ENCODE measurements around the gene RTKN. TPM values are rescaled to one million over a fixed set of nuclear protein-coding genes. Genes with fewer than 3 reads are reported as not detected.

RTKN gene
- polyA plus RNA-seq, 2 of the 4 experiments (the other 2 are of a cell fraction) = 15.1 to 20.1 TPM

- TF ChIP-seq HES2 (IDR thresholded peaks at IDR 0.05) (no peak), ZFP36 (IDR thresholded peaks at IDR 0.05; ENCODE audit: borderline replicate concordance, partially characterized antibody) (no peak), EP300 (IDR thresholded peaks at IDR 0.05) (no peak), EHMT2 (IDR thresholded peaks at IDR 0.05; ENCODE audit: low read depth) (no peak), EHF (CRISPR knock-in tag; IDR thresholded peaks at IDR 0.05) (no peak), JUNB (IDR thresholded peaks at IDR 0.05) (no peak), TFCP2L1 (CRISPR knock-in tag; IDR thresholded peaks at IDR 0.05) (no peak), USF2 (IDR thresholded peaks at IDR 0.05) (no peak), RARB (CRISPR knock-in tag; IDR thresholded peaks at IDR 0.05) (no peak), CEBPB (IDR thresholded peaks at IDR 0.05) (no peak), FOXS1 (CRISPR knock-in tag; IDR thresholded peaks at IDR 0.05) (no peak), MAFK (IDR thresholded peaks at IDR 0.05; ENCODE audit: partially characterized antibody) (no peak), ESRRA (IDR thresholded peaks at IDR 0.05; ENCODE audit: borderline replicate concordance, low read length) (no peak), NR3C1 (IDR thresholded peaks at IDR 0.05) (no peak), POLR2A (IDR thresholded peaks at IDR 0.05; ENCODE audit: low read length) (peak; percentile 94), FOSB (CRISPR knock-in tag; IDR thresholded peaks at IDR 0.05) (no peak), PBX3 (IDR thresholded peaks at IDR 0.05) (no peak), PHF8 (IDR thresholded peaks at IDR 0.05; ENCODE audit: borderline replicate concordance, low read depth) (peak; percentile 78; the same call in 1 of the 2 replicates)
These were observed 1.2 kb downstream of the RTKN start (continued) for GRCh38 chr2:74440378-74441169.

DNA sequence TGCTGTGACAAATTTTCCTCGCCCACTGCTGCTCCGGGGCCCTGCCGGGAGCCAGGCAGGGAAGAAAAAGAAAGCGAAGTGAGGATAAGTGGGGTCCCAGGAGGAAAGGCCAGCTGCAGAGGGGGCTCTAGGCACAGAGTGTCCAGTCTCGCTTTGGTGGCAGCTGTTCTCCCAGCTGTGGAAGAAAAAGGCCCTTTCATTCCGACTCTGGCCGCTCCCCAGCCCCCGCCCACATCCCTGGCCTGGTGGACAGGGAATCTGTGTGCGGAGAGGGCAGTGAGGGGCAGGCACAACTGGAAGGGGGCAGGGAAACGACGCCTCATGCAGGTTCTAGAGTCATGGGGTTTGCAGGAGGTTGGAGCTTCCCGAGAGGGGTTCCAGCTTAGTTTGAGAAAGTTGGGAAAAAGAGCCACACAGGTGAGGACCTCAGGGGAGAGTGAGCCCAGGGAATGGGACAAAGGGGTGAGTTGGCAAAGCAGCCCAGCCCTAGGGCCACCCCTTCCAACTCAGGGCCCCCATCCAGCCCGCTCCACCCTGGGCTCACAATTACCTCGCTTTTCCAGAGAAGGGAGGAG is 1.8 kb downstream of the RTKN start:
- no peak for DNase-seq (ENCODE audit: low read depth in 1 of 2, low spot score in 1 of 2)
- H3K27ac ChIP-seq = peak overlapping the region; percentile 86 to 89
- ChIA-PET POLR2A (interaction anchor here (0.5 to 2.5 kb wide), 11 partner anchors 9 to 92 kb away, joined by 3 to 23 read pairs (median 5); partner anchors contain the start of genes C2orf81, CCDC142, INO80B and MRPL53), CTCF (interaction anchor here (0.8 to 2.6 kb wide), 17 partner anchors 8 to 190 kb away, joined by 3 to 9 read pairs (median 4); partner anchors contain the start of genes CCDC142, TTC31 and WBP1)
- peak overlapping the region; percentile 53 for H3K4me3 ChIP-seq
- no peak for TF ChIP-seq HDAC2 (IDR thresholded peaks at IDR 0.05)
- no peak for TF ChIP-seq JUN (IDR thresholded peaks at IDR 0.05)
- no peaks in the 10 kb centered on the region for H3K9me3 ChIP-seq
- 42% methylated on average over 12 of the region's 14 CpGs for WGBS (ENCODE audit: missing lambda C conversion rate)
- H3K4me2 ChIP-seq = peak overlapping the region; percentile 93
- FAIRE-seq = no peak
- peak; percentile 37 to 61 for ATAC-seq
- peaks cover 34% of the 10 kb centered on the region for H3K4me1 ChIP-seq

GRCh38 chr2:74439373-74439772 is 2.4 kb downstream of the RTKN start:
- DNase-seq (ENCODE audit: low read depth in 1 of 2, low spot score in 1 of 2) = no peak
- TF ChIP-seq BHLHE40 (IDR thresholded peaks at IDR 0.05; ENCODE audit: low read depth, low read length) = no peak
- no peak for TF ChIP-seq EP300 (IDR thresholded peaks at IDR 0.05)
- no peak for TF ChIP-seq MAZ (IDR thresholded peaks at IDR 0.05; ENCODE audit: borderline replicate concordance, low read depth, low read length)
- no peak for TF ChIP-seq KDM1A (IDR thresholded peaks at IDR 0.05; ENCODE audit: low read depth)
- no peak for TF ChIP-seq HES2 (IDR thresholded peaks at IDR 0.05)
- no peak for TF ChIP-seq NFE2L2 (conservative IDR thresholded peaks at IDR 0.05; ENCODE audit: low read length)
- TF ChIP-seq JUNB (IDR thresholded peaks at IDR 0.05) = no peak
- TF ChIP-seq, protein P1, sequence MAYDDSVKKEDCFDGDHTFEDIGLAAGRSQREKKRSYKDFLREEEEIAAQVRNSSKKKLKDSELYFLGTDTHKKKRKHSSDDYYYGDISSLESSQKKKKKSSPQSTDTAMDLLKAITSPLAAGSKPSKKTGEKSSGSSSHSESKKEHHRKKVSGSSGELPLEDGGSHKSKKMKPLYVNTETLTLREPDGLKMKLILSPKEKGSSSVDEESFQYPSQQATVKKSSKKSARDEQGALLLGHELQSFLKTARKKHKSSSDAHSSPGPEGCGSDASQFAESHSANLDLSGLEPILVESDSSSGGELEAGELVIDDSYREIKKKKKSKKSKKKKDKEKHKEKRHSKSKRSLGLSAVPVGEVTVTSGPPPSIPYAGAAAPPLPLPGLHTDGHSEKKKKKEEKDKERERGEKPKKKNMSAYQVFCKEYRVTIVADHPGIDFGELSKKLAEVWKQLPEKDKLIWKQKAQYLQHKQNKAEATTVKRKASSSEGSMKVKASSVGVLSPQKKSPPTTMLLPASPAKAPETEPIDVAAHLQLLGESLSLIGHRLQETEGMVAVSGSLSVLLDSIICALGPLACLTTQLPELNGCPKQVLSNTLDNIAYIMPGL (CRISPR knock-in tag; IDR thresholded peaks at IDR 0.05; ENCODE audit: borderline replicate concordance) = no peak
- TF ChIP-seq PHF8 (IDR thresholded peaks at IDR 0.05; ENCODE audit: borderline replicate concordance, low read depth) = no peak
- TF ChIP-seq GATA3 (IDR thresholded peaks at IDR 0.05; ENCODE audit: borderline replicate concordance) = no peak
- no peak for TF ChIP-seq ATOH8 (CRISPR knock-in tag; IDR thresholded peaks at IDR 0.05; ENCODE audit: low read depth)
- TF ChIP-seq RCOR1 (IDR thresholded peaks at IDR 0.05; ENCODE audit: low read depth, low read length) = no peak
- TF ChIP-seq KDM5A (IDR thresholded peaks at IDR 0.05) = no peak
- TF ChIP-seq HOXA7 (CRISPR knock-in tag; IDR thresholded peaks at IDR 0.05) = no peak
- TF ChIP-seq CBX8 (IDR thresholded peaks at IDR 0.05) = no peak
- no peak for TF ChIP-seq ZFP36 (IDR thresholded peaks at IDR 0.05; ENCODE audit: borderline replicate concordance, partially characterized antibody)

More at GRCh38 chr2:74439373-74439772, 2.4 kb downstream of the RTKN start:
- Histone ChIP-seq H3K4me1 (peaks cover 29% of the 10 kb centered on the region), H3K9me3 (no peaks in the 10 kb centered on the region), H3K27ac (peak overlapping the region; percentile 86 to 89), H3K4me2 (peak overlapping the region; percentile 93), H3K4me3 (peak overlapping the region; percentile 53)
- ChIA-PET POLR2A (interaction anchor here (1.3 to 2.5 kb wide), 7 partner anchors 9 to 93 kb away, joined by 3 to 23 read pairs (median 9); partner anchors contain the start of genes C2orf81, INO80B, MRPL53 and WBP1), CTCF (interaction anchor here (0.8 to 2.6 kb wide), 12 partner anchors 8 to 189 kb away, joined by 3 to 9 read pairs (median 5); partner anchors contain the start of gene WBP1)
- ATAC-seq = peak; percentile 1; a peak in 1 of 6 replicates
- WGBS (ENCODE audit: missing lambda C conversion rate) = 76% methylated on average over 3 of the region's 3 CpGs
- FAIRE-seq = no peak

Measured in A549 (cell line).